ENCODE data around the gene TIGAR. TPM values are rescaled to one million over a fixed set of nuclear protein-coding genes. Genes with fewer than 3 reads are reported as not detected.

The TIGAR gene
- total RNA-seq, 1 experiment from 2014 or later: 27.5 TPM

GRCh38 chr12:4287325-4288211, 33.4 kb upstream of the TIGAR start:
- H3K23ac ChIP-seq (ENCODE audit: insufficient read length, low read depth, low read length): no peak overlapping the region
- no peak overlapping the region for H2BK20ac ChIP-seq (ENCODE audit: low read depth, low read length, poor library complexity, severe bottlenecking)
- H3K9me3 ChIP-seq (ENCODE audit: control insufficient read depth, low read depth, low read length): no peaks in the 10 kb centered on the region
- TF ChIP-seq CTCF (conservative IDR thresholded peaks at IDR 0.05): no peak
- H3K79me1 ChIP-seq (ENCODE audit: insufficient read depth, low read depth, low read length, poor library complexity, severe bottlenecking): peaks cover 14% of the 10 kb centered on the region
- no peak overlapping the region for H4K8ac ChIP-seq (replicated peaks; ENCODE audit: insufficient read length, low read depth, low read length)
- no peaks in the 10 kb centered on the region for H3K4me1 ChIP-seq (ENCODE audit: insufficient read depth, low read length)
- H3K4me1 Mint-ChIP-seq: peaks cover 3 to 6% of the 10 kb centered on the region in 2 experiments; a peak in 3 of 4 replicates
- H4K5ac ChIP-seq (ENCODE audit: insufficient read length, low read depth, low read length): no peak overlapping the region
- H2BK12ac ChIP-seq (ENCODE audit: insufficient read length, low read depth, low read length): no peak overlapping the region
- no peak overlapping the region for H4K91ac ChIP-seq (ENCODE audit: insufficient read length, low read depth, low read length)
- no peak overlapping the region for H2BK120ac ChIP-seq (ENCODE audit: low read depth, low read length, poor library complexity, severe bottlenecking)
- no peak overlapping the region for H3K4me3 Mint-ChIP-seq
- no peak overlapping the region for H3K56ac ChIP-seq (ENCODE audit: insufficient read length, low read depth, low read length)
- no peak overlapping the region for H2BK5ac ChIP-seq (ENCODE audit: insufficient read length, low read length)
- no peaks in the 10 kb centered on the region for H4K20me1 ChIP-seq (ENCODE audit: control insufficient read depth, insufficient read depth, insufficient read length)
- no peak overlapping the region for H3K4me2 ChIP-seq (ENCODE audit: insufficient read depth, insufficient read length, low read length)
- no peak overlapping the region for H2BK15ac ChIP-seq (ENCODE audit: low read depth, low read length)
- no peak for DNase-seq
- no peaks in the 10 kb centered on the region for H3K23me2 ChIP-seq (ENCODE audit: insufficient read length, low read depth, low read length, poor library complexity, severe bottlenecking)
- WGBS (ENCODE audit: extremely low coverage, insufficient read length, low lambda C conversion rate): no CpG with 5 or more reads among the region's 18 CpGs
- peak overlapping the region; percentile 7 to 83 (median 22); a peak in 3 of 7 replicates for H3K27ac Mint-ChIP-seq
- no peak overlapping the region for H3K4ac ChIP-seq (ENCODE audit: low read depth, low read length)
- H3K36me3 Mint-ChIP-seq (ENCODE audit: insufficient read depth in 1 of 3, low read depth in 3 of 3): peaks cover 84 to 95% (median 95%) of the 10 kb centered on the region in 3 experiments
- H3K18ac ChIP-seq (ENCODE audit: insufficient read length, low read depth, low read length): no peak overlapping the region
- H3K79me2 ChIP-seq (ENCODE audit: insufficient read depth, low read length): peaks cover 15% of the 10 kb centered on the region; the same call in 1 of the 2 replicates
- H3K27me3 Mint-ChIP-seq (ENCODE audit: low read depth): no peaks in the 10 kb centered on the region
- no peak overlapping the region for H3K9ac ChIP-seq (ENCODE audit: extremely low read depth, insufficient read length, low read length)
- no peak overlapping the region for H3K14ac ChIP-seq (ENCODE audit: insufficient read depth, low read length)
- no peak overlapping the region for H2AK5ac ChIP-seq (ENCODE audit: insufficient read length, low read length)
- no peaks in the 10 kb centered on the region for H3K27me3 ChIP-seq (ENCODE audit: insufficient read depth, low read length)
- no peaks in the 10 kb centered on the region for H3K9me3 Mint-ChIP-seq
- no peak overlapping the region for H3T11ph ChIP-seq (ENCODE audit: low read length)
- no peak overlapping the region for H2AFZ ChIP-seq (ENCODE audit: low read length)
- H3K27ac ChIP-seq (ENCODE audit: insufficient read length, low read depth, low read length): no peak overlapping the region
